HEK293 (cell line): ENCODE measurements around the gene CEP76.

Experiments
- CTCF ChIA-PET: fragments of 350-600 bp; formaldehyde crosslinking; extraction: SDS; loops from one replicate; lab custom pipeline; 2021; ENCODE audit warnings: antibody characterized with exemption; lab: Yijun Ruan, JAX
- POLR2A ChIA-PET: fragments of 300-600 bp; formaldehyde crosslinking; extraction: SDS; loops from one replicate; lab custom pipeline; 2020; ENCODE audit warnings: antibody characterized with exemption, inconsistent platforms; lab: Yijun Ruan, JAX
- H3K27ac ChIP-seq: fragments of 200-500 bp; sonication (Bioruptor generic); 2 replicates; pipeline ENCODE4 v1.5.1; 2014; ENCODE audit warnings: low read depth, low read length, control low read depth, inconsistent platforms; ENCODE audit errors: extremely low read depth
- H3K36me3 ChIP-seq, 2 experiments: fragments of 200-500 bp in 1 of 2; sonication (Bioruptor generic) in 1 of 2; 1 replicate in 1 of 2; 2 replicates in 1 of 2; pipeline ENCODE4 v1.5.1; 2014 to 2017; ENCODE audit warnings: inconsistent platforms in 2 of 2, low read length in 2 of 2; ENCODE audit not compliant: control insufficient read depth in 2 of 2, insufficient read depth in 1 of 2
- H3K4me1 ChIP-seq: fragments of 200-500 bp; sonication (Bioruptor generic); 2 replicates; pipeline ENCODE4 v1.5.1; 2014; ENCODE audit warnings: mild to moderate bottlenecking, low read length, inconsistent platforms; ENCODE audit not compliant: control insufficient read depth, insufficient read depth
- H3K4me3 ChIP-seq: 2 replicates; pipeline ENCODE4 v1.5.1; 2011; ENCODE audit warnings: low read depth, mild to moderate bottlenecking, control low read depth, low read length, moderate library complexity
- H3K9me3 ChIP-seq: fragments of 200-500 bp; sonication (Bioruptor generic); 2 replicates; pipeline ENCODE4 v1.5.1; 2014; ENCODE audit warnings: low read depth, low read length, inconsistent platforms; ENCODE audit not compliant: control insufficient read depth, insufficient read depth
- GLIS1 ChIP-seq: fragments of 450-650 bp; formaldehyde crosslinking; IDR thresholded peaks from 2 replicates; pipeline ENCODE4 v1.5.1; 2016; ENCODE audit warnings: missing biosample characterization, missing genetic modification characterization
- IKZF3 ChIP-seq: fragments of 450-650 bp; IDR thresholded peaks from 2 replicates; pipeline ENCODE4 v1.5.0; 2018; ENCODE audit warnings: missing biosample characterization, mild to moderate bottlenecking, missing genetic modification characterization, moderate library complexity
- SP7 ChIP-seq: fragments of 450-650 bp; formaldehyde crosslinking; IDR thresholded peaks from 2 replicates; pipeline ENCODE4 v1.5.1; 2016; ENCODE audit warnings: missing biosample characterization, missing genetic modification characterization
- WT1 ChIP-seq: fragments of 450-650 bp; formaldehyde crosslinking; IDR thresholded peaks from 2 replicates; pipeline ENCODE4 v1.5.1; 2016; ENCODE audit warnings: missing biosample characterization, missing genetic modification characterization
- ZBTB17 ChIP-seq: fragments of 450-650 bp; formaldehyde crosslinking; IDR thresholded peaks from 2 replicates; pipeline ENCODE4 v1.5.1; 2016; ENCODE audit warnings: missing biosample characterization, missing genetic modification characterization
- ZNF521 ChIP-seq: fragments of 450-650 bp; formaldehyde crosslinking; IDR thresholded peaks from 2 replicates; pipeline ENCODE4 v1.5.1; 2017; ENCODE audit warnings: missing biosample characterization, mild to moderate bottlenecking, missing genetic modification characterization
- ZNF600 ChIP-seq: fragments of 450-650 bp; formaldehyde crosslinking; IDR thresholded peaks from 2 replicates; pipeline ENCODE4 v1.5.1; 2016; ENCODE audit warnings: missing biosample characterization, missing genetic modification characterization
- ZNF610 ChIP-seq: fragments of 450-650 bp; formaldehyde crosslinking; IDR thresholded peaks from 2 replicates; pipeline ENCODE4 v1.5.1; 2016; ENCODE audit warnings: missing biosample characterization, missing genetic modification characterization, borderline replicate concordance
- TF ChIP-seq, protein P1 (sequence below): fragments of 450-650 bp; IDR thresholded peaks from 2 replicates; pipeline ENCODE4 v1.5.1; 2018; ENCODE audit warnings: missing biosample characterization, mild to moderate bottlenecking, missing genetic modification characterization
- TF ChIP-seq, protein P2 (sequence below): fragments of 450-650 bp; formaldehyde crosslinking; IDR thresholded peaks from 2 replicates; pipeline ENCODE4 v1.5.1; 2016; ENCODE audit warnings: missing biosample characterization, missing genetic modification characterization
- TF ChIP-seq, protein P3 (sequence below): fragments of 450-650 bp; formaldehyde crosslinking; IDR thresholded peaks from 2 replicates; pipeline ENCODE4 v1.5.1; 2016; ENCODE audit warnings: missing biosample characterization, missing genetic modification characterization

Gene CEP76

DNA sequence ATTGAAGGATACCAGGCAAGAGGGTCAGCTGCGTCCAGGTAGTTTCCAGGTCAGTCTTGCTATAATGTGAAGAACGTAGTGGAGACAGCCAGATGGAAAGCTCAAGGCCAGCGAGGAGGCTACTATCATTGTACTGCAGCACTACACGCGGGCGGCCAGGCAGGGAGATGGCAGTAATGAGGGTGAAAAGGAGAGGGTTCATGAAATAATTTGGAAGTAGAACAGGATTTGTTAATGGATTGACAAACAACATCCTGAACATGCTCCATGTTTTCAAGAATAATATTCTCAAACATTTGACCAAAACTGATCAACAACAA, 61.7 kb downstream of the CEP76 start (continued):
- TF ChIP-seq, protein P1, sequence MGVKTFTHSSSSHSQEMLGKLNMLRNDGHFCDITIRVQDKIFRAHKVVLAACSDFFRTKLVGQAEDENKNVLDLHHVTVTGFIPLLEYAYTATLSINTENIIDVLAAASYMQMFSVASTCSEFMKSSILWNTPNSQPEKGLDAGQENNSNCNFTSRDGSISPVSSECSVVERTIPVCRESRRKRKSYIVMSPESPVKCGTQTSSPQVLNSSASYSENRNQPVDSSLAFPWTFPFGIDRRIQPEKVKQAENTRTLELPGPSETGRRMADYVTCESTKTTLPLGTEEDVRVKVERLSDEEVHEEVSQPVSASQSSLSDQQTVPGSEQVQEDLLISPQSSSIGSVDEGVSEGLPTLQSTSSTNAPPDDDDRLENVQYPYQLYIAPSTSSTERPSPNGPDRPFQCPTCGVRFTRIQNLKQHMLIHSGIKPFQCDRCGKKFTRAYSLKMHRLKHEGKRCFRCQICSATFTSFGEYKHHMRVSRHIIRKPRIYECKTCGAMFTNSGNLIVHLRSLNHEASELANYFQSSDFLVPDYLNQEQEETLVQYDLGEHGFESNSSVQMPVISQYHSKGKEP, result no peak

DNA sequence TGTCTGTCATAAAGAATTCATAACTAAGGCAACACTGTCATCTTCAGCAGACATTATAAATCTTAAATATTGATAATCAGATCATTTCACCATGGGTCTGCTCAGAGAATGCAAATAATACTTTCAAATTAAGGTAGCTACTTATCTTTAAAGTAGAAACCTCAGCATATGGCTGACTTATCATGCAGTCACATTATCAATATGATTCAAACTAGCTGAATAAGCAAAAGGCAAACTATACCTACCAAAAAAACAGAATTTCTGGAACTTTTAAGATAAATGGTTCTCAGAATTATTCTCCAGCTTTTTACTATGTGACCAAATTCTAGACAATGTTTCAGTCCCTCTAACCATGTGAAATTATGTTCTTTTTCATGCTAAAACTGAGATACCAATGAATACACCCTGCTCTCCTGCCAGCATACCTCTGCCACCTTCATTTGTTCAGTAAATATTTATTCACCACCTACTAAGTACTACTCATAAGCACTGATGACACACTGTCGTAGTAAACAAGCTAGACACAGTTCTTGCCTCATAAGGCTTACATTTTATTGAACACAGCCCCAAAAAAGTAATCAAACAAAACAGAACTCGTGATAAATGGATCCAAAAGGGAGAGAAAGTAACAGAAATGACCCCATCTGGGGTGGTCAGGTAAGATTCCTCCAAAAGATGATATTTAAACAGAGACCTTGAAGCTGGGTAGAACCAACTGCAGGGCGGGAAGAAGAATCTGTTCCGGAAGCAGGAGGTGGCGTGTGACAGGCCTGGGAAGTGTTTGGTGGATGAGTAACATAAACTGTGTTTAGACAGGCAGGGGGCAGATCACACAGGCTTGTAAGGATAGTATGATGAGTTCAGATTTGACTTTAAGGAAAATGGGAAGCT, 62.3 kb downstream of the CEP76 start:
- CTCF ChIA-PET, result interaction anchor here (0.7 to 1.7 kb wide), 5 partner anchors 10 to 263 kb away, joined by 3 to 6 read pairs (median 3); partner anchors contain the start of gene AFG3L2
- Histone ChIP-seq H3K9me3 (no peaks in the 10 kb centered on the region), H3K27ac (0 out of 2 replicates have a peak overlapping the region, but pooled peaks have one; percentile 24), H3K4me1 (peaks cover 14% of the 10 kb centered on the region), H3K4me3 (no peak overlapping the region), H3K36me3 (peaks cover 0 to 4% of the 10 kb centered on the region in 2 experiments; a peak in 1 of 3 replicates)
- POLR2A ChIA-PET, result interaction anchor here (0.6 to 1.0 kb wide), 2 partner anchors 10 to 308 kb away, joined by 3 read pairs; no protein-coding TSS in a partner anchor
- TF ChIP-seq ZBTB17 (tag by site-specific recombination) (peak; percentile 82), IKZF3 (tag by site-specific recombination) (0 out of 2 replicates have a peak, but pooled peaks have one; percentile 16), ZNF521 (no peak), ZNF610 (tag by site-specific recombination) (no peak), ZNF600 (tag by site-specific recombination) (peak; percentile 98), WT1 (tag by site-specific recombination) (no peak), SP7 (tag by site-specific recombination) (0 out of 2 replicates have a peak, but pooled peaks have one; percentile 17), GLIS1 (tag by site-specific recombination) (peak; percentile 48; the same call in 1 of the 2 replicates)
- TF ChIP-seq, protein P2, sequence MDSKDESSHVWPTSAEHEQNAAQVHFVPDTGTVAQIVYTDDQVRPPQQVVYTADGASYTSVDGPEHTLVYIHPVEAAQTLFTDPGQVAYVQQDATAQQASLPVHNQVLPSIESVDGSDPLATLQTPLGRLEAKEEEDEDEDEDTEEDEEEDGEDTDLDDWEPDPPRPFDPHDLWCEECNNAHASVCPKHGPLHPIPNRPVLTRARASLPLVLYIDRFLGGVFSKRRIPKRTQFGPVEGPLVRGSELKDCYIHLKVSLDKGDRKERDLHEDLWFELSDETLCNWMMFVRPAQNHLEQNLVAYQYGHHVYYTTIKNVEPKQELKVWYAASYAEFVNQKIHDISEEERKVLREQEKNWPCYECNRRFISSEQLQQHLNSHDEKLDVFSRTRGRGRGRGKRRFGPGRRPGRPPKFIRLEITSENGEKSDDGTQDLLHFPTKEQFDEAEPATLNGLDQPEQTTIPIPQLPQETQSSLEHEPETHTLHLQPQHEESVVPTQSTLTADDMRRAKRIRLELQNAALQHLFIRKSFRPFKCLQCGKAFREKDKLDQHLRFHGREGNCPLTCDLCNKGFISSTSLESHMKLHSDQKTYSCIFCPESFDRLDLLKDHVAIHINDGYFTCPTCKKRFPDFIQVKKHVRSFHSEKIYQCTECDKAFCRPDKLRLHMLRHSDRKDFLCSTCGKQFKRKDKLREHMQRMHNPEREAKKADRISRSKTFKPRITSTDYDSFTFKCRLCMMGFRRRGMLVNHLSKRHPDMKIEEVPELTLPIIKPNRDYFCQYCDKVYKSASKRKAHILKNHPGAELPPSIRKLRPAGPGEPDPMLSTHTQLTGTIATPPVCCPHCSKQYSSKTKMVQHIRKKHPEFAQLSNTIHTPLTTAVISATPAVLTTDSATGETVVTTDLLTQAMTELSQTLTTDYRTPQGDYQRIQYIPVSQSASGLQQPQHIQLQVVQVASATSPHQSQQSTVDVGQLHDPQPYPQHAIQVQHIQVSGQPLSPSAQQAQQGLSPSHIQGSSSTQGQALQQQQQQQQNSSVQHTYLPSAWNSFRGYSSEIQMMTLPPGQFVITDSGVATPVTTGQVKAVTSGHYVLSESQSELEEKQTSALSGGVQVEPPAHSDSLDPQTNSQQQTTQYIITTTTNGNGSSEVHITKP (tag by site-specific recombination), result peak; percentile 54; the same call in 1 of the 2 replicates
- TF ChIP-seq, protein P1, result no peak
- TF ChIP-seq, protein P3, sequence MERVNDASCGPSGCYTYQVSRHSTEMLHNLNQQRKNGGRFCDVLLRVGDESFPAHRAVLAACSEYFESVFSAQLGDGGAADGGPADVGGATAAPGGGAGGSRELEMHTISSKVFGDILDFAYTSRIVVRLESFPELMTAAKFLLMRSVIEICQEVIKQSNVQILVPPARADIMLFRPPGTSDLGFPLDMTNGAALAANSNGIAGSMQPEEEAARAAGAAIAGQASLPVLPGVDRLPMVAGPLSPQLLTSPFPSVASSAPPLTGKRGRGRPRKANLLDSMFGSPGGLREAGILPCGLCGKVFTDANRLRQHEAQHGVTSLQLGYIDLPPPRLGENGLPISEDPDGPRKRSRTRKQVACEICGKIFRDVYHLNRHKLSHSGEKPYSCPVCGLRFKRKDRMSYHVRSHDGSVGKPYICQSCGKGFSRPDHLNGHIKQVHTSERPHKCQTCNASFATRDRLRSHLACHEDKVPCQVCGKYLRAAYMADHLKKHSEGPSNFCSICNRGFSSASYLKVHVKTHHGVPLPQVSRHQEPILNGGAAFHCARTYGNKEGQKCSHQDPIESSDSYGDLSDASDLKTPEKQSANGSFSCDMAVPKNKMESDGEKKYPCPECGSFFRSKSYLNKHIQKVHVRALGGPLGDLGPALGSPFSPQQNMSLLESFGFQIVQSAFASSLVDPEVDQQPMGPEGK (tag by site-specific recombination), result no peak
